Activated CD4-positive, alpha-beta T cell treated with anti-CD3 and anti-CD28 coated beads, Interleukin-2, amount 10 ng/mL, durations not matched to agents 7 days and 5 days (primary cell): Measurements from ENCODE around the gene ELOVL1. TPM values are rescaled to one million over a fixed set of nuclear protein-coding genes. Genes with fewer than 3 reads are reported as not detected.
A peak's percentile ranks its signal among the peaks of the same experiment; 100 is the strongest.

ENCODE experiments used
- CTCF ChIA-PET: fragments of 350-600 bp; sonication (Branson Sonifier 250); formaldehyde crosslinking; loops from one replicate; lab custom pipeline; 2021; ENCODE audit warnings: antibody characterized with exemption; lab: Charles Lee
- POLR2A ChIA-PET: fragments of 350-600 bp; sonication (Branson Sonifier 250); formaldehyde crosslinking; loops from one replicate; lab custom pipeline; 2021; ENCODE audit warnings: antibody characterized with exemption; lab: Charles Lee
- DNase-seq: peaks from one replicate; pipeline ENCODE4 v3.0.0-alpha.2; 2020
- H3K27ac Mint-ChIP-seq: one replicate; pipeline ENCODE4 v1.8.0; 2021; ENCODE audit warnings: mild to moderate bottlenecking, moderate library complexity, mixed read lengths
- H3K27me3 Mint-ChIP-seq: one replicate; pipeline ENCODE4 v1.8.0; 2021; ENCODE audit warnings: mixed read lengths
- H3K36me3 Mint-ChIP-seq: one replicate; pipeline ENCODE4 v1.8.0; 2021; ENCODE audit warnings: low read depth, mixed read lengths
- H3K4me1 Mint-ChIP-seq: one replicate; pipeline ENCODE4 v1.8.0; 2021; ENCODE audit warnings: mixed read lengths
- H3K4me3 Mint-ChIP-seq: one replicate; pipeline ENCODE4 v1.8.0; 2021; ENCODE audit warnings: mild to moderate bottlenecking, moderate library complexity, mixed read lengths
- H3K9me3 Mint-ChIP-seq: one replicate; pipeline ENCODE4 v1.8.0; 2021; ENCODE audit warnings: mixed read lengths
- total RNA-seq, 2 experiments: library from RNA; stranded (reverse); gene quantifications; one replicate each; pipeline ENCODE4 v1.2.3, GENCODE V29; 2021

ELOVL1 gene
- total RNA-seq, 2 experiments from 2014 or later: 77.1 to 85.0 TPM

- Mint-ChIP-seq H3K9me3 (no peaks in the 10 kb centered on the region), H3K27ac (no peak overlapping the region), H3K27me3 (no peaks in the 10 kb centered on the region), H3K4me1 (peaks cover 16% of the 10 kb centered on the region), H3K36me3 (peaks cover 11% of the 10 kb centered on the region), H3K4me3 (no peak overlapping the region)
- no peak for DNase-seq
- ChIA-PET POLR2A (no interaction called here), CTCF (no interaction called here)
Measured at GRCh38 chr1:43395523-43395922, 27.7 kb upstream of the ELOVL1 start.

DNA sequence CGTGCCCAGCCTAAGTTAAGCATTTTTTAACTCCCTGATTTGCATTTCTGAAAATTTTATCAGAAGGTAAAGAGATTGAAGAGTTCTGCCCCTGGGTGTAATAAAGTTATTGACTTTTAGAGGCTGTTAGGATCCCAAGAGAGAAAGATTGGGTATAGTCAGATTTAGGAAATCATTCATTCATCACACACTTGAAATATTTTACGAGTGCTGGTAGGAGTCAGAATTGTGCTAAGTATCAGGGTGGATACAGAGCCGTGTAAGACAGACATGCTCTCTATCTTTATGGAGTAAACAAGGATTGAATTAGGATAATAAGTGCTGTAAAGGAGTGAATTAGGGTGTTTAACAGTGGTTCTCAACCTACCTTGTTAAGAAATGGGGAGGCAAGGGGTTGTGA, 24.9 kb upstream of the ELOVL1 start:
- Mint-ChIP-seq H3K4me3 (no peak overlapping the region), H3K27me3 (no peaks in the 10 kb centered on the region), H3K27ac (no peak overlapping the region), H3K36me3 (peaks cover 13% of the 10 kb centered on the region), H3K4me1 (peaks cover 40% of the 10 kb centered on the region), H3K9me3 (no peaks in the 10 kb centered on the region)
- ChIA-PET CTCF (interaction anchor here (0.7 kb wide), 1 partner anchor 56 kb away, joined by 6 read pairs; no protein-coding TSS in a partner anchor), POLR2A (no interaction called here)
- DNase-seq: no peak

DNA sequence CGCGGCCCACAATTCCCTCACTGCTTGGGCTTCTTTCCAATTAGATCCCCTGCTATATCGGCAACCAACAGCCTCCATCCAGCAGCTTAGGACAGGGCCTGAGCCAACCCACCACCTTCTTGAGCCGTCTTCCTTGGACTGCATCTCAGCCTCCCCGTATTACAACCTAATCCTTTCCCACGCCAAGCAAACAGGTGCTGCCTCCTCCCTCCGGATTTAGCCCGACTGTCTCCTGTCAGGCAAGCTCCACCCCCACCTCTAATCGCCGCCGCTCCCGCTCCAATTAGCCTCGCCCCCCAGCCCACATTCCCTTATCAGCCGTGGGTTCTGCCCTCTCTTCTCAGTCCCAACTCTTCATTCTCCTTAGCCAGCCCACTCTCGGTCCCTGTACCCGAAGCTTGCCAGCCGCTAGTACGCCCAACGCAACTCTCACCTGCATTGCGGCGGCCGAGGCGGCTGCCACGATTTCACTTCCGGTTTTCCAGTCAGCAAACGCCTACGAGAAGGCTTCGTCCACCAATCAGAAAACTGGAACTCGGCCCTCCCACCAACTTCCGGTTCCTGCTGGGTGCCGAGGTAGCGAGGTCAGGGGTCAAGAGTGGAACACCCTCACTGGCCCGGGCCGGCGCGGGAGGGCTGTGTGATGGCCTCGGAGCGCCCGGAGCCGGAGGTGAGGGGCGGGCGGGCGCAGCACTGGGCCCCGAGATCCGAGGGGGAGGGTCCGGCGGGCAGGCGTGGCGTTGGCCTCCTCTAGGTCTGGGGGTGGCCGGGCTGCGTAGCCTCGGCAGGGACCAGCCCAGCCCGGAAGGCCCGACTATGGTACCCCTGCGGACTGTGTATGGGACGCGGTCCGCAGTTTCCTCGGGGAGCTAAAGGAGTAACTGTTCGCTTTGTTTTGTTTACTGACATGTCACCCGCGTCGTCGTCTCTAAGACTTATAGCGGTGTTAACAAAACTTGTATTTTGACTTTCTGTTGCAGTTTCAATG, 21.8 kb upstream of the ELOVL1 start, which contains the start of the genes MED8 and SZT2:
MED8 (minus strand) TSS at position 475 of the 988 bp plus-strand sequence; CDS start at position 439, 36 bp downstream.
SZT2 (plus strand) TSS at position 574 of the 988 bp plus-strand sequence; CDS start at position 644, 70 bp downstream.
- Mint-ChIP-seq H3K9me3 (no peaks in the 10 kb centered on the region), H3K27ac (peak within 1 kb of the TSS; percentile 97), H3K36me3 (peaks cover 22% of the 10 kb centered on the region), H3K27me3 (no peaks in the 10 kb centered on the region), H3K4me1 (peaks cover 42% of the 10 kb centered on the region), H3K4me3 (peak within 1 kb of the TSS; percentile 98)
- DNase-seq: peak; percentile 94
- ChIA-PET POLR2A (interaction anchor here (0.6 kb wide), 1 partner anchor 163 kb away, joined by 3 read pairs; no protein-coding TSS in a partner anchor), CTCF (interaction anchor here (1.0 to 1.7 kb wide), 5 partner anchors 13 to 36 kb away, joined by 3 to 5 read pairs (median 4); no protein-coding TSS in a partner anchor)

DNA sequence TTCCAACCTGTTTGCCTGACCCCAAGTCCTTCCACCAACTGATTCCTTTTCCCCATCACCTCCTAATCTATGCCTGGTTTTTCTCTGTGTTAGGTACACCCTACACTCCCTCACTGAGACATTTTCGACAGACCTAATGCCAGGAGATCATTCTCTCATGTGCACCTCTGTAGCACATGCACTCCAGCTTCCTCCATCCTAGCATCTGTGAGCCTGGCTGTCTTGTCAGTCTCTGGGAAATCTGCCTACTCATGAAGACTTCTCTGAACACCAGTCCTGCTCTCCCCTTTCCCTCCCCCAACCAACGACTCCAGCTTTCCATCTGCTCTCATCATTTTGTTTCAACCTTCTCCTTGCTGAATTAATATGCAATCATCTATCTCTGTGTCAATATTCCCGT, 20.8 kb upstream of the ELOVL1 start:
- ChIA-PET CTCF (interaction anchor here (1.2 kb wide), 1 partner anchor 12 kb away, joined by 3 read pairs; no protein-coding TSS in a partner anchor), POLR2A (interaction anchor here (0.6 kb wide), 1 partner anchor 162 kb away, joined by 3 read pairs; no protein-coding TSS in a partner anchor)
- no peak for DNase-seq
- peak overlapping the region; percentile 98 for H3K4me3 Mint-ChIP-seq
- H3K36me3 Mint-ChIP-seq: peaks cover 28% of the 10 kb centered on the region
- H3K9me3 Mint-ChIP-seq: no peaks in the 10 kb centered on the region
- H3K4me1 Mint-ChIP-seq: peaks cover 40% of the 10 kb centered on the region
- H3K27me3 Mint-ChIP-seq: no peaks in the 10 kb centered on the region
- H3K27ac Mint-ChIP-seq: peak overlapping the region; percentile 97

GRCh38 chr1:43387976-43388599, 20.3 kb upstream of the ELOVL1 start:
- ChIA-PET CTCF (interaction anchor here (1.2 kb wide), 1 partner anchor 11 kb away, joined by 3 read pairs; no protein-coding TSS in a partner anchor), POLR2A (no interaction called here)
- H3K4me3 Mint-ChIP-seq: peak overlapping the region; percentile 98
- H3K9me3 Mint-ChIP-seq: no peaks in the 10 kb centered on the region
- H3K27ac Mint-ChIP-seq: peak overlapping the region; percentile 97
- DNase-seq: no peak
- peaks cover 30% of the 10 kb centered on the region for H3K36me3 Mint-ChIP-seq
- no peaks in the 10 kb centered on the region for H3K27me3 Mint-ChIP-seq
- peaks cover 38% of the 10 kb centered on the region for H3K4me1 Mint-ChIP-seq

GRCh38 chr1:43386676-43387075, 18.9 kb upstream of the ELOVL1 start:
- peaks cover 38% of the 10 kb centered on the region for H3K4me1 Mint-ChIP-seq
- CTCF ChIA-PET: interaction anchor here (1.4 kb wide), 1 partner anchor 13 kb away, joined by 3 read pairs; no protein-coding TSS in a partner anchor

GRCh38 chr1:43383449-43383848, 15.6 kb upstream of the ELOVL1 start:
- CTCF ChIA-PET: interaction anchor here (0.9 to 1.5 kb wide), 2 partner anchors 10 to 15 kb away, joined by 3 to 5 read pairs; partner anchors contain the start of gene ELOVL1
- no peak overlapping the region for H3K27ac Mint-ChIP-seq
- no peak overlapping the region for H3K4me3 Mint-ChIP-seq
- H3K27me3 Mint-ChIP-seq: no peaks in the 10 kb centered on the region
- H3K4me1 Mint-ChIP-seq: peaks cover 21% of the 10 kb centered on the region
- POLR2A ChIA-PET: no interaction called here
- H3K36me3 Mint-ChIP-seq: peaks cover 54% of the 10 kb centered on the region
- no peak for DNase-seq
- H3K9me3 Mint-ChIP-seq: no peaks in the 10 kb centered on the region

More at GRCh38 chr1:43386676-43387075, 18.9 kb upstream of the ELOVL1 start:
- Mint-ChIP-seq H3K4me3 (no peak overlapping the region), H3K27ac (no peak overlapping the region), H3K9me3 (no peaks in the 10 kb centered on the region), H3K27me3 (no peaks in the 10 kb centered on the region), H3K36me3 (peaks cover 40% of the 10 kb centered on the region)
- POLR2A ChIA-PET: no interaction called here
- no peak for DNase-seq

DNA sequence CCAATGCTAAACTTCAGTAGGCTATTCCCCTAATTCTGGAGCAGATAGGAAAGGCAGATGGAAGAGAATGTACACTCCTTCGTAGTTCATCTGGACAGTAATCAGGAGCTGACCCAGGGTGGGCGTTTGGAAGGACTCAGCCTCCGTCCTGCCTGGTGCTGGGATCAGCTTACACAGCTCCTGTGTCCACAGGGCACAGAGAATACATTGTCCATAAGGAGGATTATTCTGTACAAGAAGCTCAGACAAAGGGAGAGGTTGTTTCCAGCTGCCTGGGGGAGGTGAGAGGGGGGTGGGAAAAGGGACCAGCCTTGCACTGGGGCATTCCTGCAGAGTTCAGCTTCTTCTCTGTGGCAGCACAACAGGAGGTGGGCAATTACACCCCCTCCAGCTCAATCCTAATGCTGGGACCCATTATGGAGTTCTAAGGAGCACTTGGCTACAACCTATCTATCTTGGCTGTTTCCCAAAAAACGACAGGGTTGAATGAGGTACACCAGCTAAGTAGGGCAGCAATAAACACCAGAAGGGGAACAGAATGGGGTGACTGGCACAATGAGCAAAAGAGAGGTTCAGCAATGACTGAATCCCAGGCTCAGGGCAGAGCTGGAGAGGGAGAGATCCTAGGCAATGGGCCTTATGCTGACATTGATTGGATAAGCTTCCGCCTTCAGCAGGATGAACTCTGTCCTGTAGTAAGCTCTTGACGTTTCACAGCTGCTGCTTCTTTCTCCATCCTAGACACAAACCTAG, 14.4 kb upstream of the ELOVL1 start:
- H3K4me1 Mint-ChIP-seq: peaks cover 12% of the 10 kb centered on the region
- H3K27me3 Mint-ChIP-seq: no peaks in the 10 kb centered on the region
- CTCF ChIA-PET: interaction anchor here (1.0 to 1.4 kb wide), 5 partner anchors 9 to 32 kb away, joined by 3 to 4 read pairs (median 3); partner anchors contain the start of gene CDC20
- DNase-seq: no peak
- H3K9me3 Mint-ChIP-seq: no peaks in the 10 kb centered on the region
- no peak overlapping the region for H3K27ac Mint-ChIP-seq
- peaks cover 52% of the 10 kb centered on the region for H3K36me3 Mint-ChIP-seq
- H3K4me3 Mint-ChIP-seq: no peak overlapping the region
- POLR2A ChIA-PET: no interaction called here

GRCh38 chr1:43381612-43382011, 13.8 kb upstream of the ELOVL1 start:
- CTCF ChIA-PET: interaction anchor here (1.0 to 1.4 kb wide), 5 partner anchors 9 to 33 kb away, joined by 3 to 4 read pairs (median 3); partner anchors contain the start of gene CDC20
- H3K4me3 Mint-ChIP-seq: no peak overlapping the region
- no peaks in the 10 kb centered on the region for H3K27me3 Mint-ChIP-seq
- POLR2A ChIA-PET: no interaction called here
- no peak for DNase-seq
- H3K36me3 Mint-ChIP-seq: peaks cover 47% of the 10 kb centered on the region
- H3K9me3 Mint-ChIP-seq: no peaks in the 10 kb centered on the region
- H3K27ac Mint-ChIP-seq: no peak overlapping the region
- peaks cover 12% of the 10 kb centered on the region for H3K4me1 Mint-ChIP-seq

- CTCF ChIA-PET: interaction anchor here (0.7 kb wide), 1 partner anchor 9 kb away, joined by 3 read pairs; no protein-coding TSS in a partner anchor
- H3K4me3 Mint-ChIP-seq: no peak overlapping the region
- no peaks in the 10 kb centered on the region for H3K9me3 Mint-ChIP-seq
- H3K27ac Mint-ChIP-seq: no peak overlapping the region
- DNase-seq: no peak
- peaks cover 33% of the 10 kb centered on the region for H3K36me3 Mint-ChIP-seq
- POLR2A ChIA-PET: no interaction called here
- no peaks in the 10 kb centered on the region for H3K27me3 Mint-ChIP-seq
- H3K4me1 Mint-ChIP-seq: peaks cover 12% of the 10 kb centered on the region
Measured at GRCh38 chr1:43379476-43379875, 11.7 kb upstream of the ELOVL1 start.

DNA sequence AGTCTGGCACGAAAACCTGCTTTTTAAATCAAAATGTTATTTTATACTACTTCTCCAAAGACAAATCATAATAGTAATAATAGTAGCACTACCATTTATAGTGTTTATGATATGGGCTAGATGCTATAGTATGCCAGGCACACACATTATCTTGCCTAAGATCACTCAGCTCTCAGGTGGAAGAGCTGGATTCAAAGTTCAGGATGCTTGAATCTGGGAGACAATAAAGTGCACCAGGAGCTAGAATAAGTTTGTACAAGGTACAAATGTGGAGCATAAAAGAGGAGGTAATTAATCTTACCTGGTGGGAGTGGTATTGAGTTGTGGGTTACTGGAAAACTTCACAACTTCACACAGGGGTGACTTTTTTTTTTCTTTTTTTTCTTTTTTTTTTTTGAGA, 10.0 kb upstream of the ELOVL1 start:
- H3K9me3 Mint-ChIP-seq: no peaks in the 10 kb centered on the region
- DNase-seq: no peak
- no peak overlapping the region for H3K4me3 Mint-ChIP-seq
- no peaks in the 10 kb centered on the region for H3K27me3 Mint-ChIP-seq
- POLR2A ChIA-PET: interaction anchor here (0.6 kb wide), 1 partner anchor 409 kb away, joined by 3 read pairs; no protein-coding TSS in a partner anchor
- H3K36me3 Mint-ChIP-seq: peaks cover 24% of the 10 kb centered on the region
- peaks cover 12% of the 10 kb centered on the region for H3K4me1 Mint-ChIP-seq
- CTCF ChIA-PET: interaction anchor here (1.3 kb wide), 1 partner anchor 18 kb away, joined by 3 read pairs; no protein-coding TSS in a partner anchor
- no peak overlapping the region for H3K27ac Mint-ChIP-seq
